IPS-11a (cell line): ENCODE data around the gene NEBL.

ENCODE experiments used
- H3K4me3 ChIP-seq: one replicate; pipeline ENCODE4 v1.5.1; 2013; ENCODE audit warnings: low read depth, low read length, control low read depth

NEBL gene

GRCh38 chr10:20870834-20871233 lies 26.3 kb downstream of the NEBL start:
- no peak overlapping the region for H3K4me3 ChIP-seq

GRCh38 chr10:20863008-20863407 lies 34.1 kb downstream of the NEBL start:
- no peak overlapping the region for H3K4me3 ChIP-seq

GRCh38 chr10:20858292-20859124 lies 38.6 kb downstream of the NEBL start:
- H3K4me3 ChIP-seq: no peak overlapping the region

GRCh38 chr10:20856484-20856883 lies 40.6 kb downstream of the NEBL start:
- H3K4me3 ChIP-seq: no peak overlapping the region

GRCh38 chr10:20855398-20856038 lies 41.6 kb downstream of the NEBL start:
- H3K4me3 ChIP-seq: no peak overlapping the region

GRCh38 chr10:20853276-20853675 lies 43.8 kb downstream of the NEBL start:
- H3K4me3 ChIP-seq: no peak overlapping the region

GRCh38 chr10:20852303-20852702 lies 44.8 kb downstream of the NEBL start:
- no peak overlapping the region for H3K4me3 ChIP-seq

- no peak overlapping the region for H3K4me3 ChIP-seq
Observed at GRCh38 chr10:20847512-20847911, 49.6 kb downstream of the NEBL start.

- H3K4me3 ChIP-seq: no peak overlapping the region
Observed at GRCh38 chr10:20846263-20846662, 50.8 kb downstream of the NEBL start.

- no peak overlapping the region for H3K4me3 ChIP-seq
Observed at GRCh38 chr10:20841419-20841818, 55.7 kb downstream of the NEBL start.

- no peak overlapping the region for H3K4me3 ChIP-seq
Observed at GRCh38 chr10:20839910-20840309, 57.2 kb downstream of the NEBL start.

GRCh38 chr10:20839141-20839540 lies 58.0 kb downstream of the NEBL start:
- no peak overlapping the region for H3K4me3 ChIP-seq

- no peak overlapping the region for H3K4me3 ChIP-seq
Observed at GRCh38 chr10:20836401-20836800, 60.7 kb downstream of the NEBL start.

GRCh38 chr10:20835335-20835734 lies 61.8 kb downstream of the NEBL start:
- H3K4me3 ChIP-seq: no peak overlapping the region

GRCh38 chr10:20834825-20835224 lies 62.3 kb downstream of the NEBL start:
- H3K4me3 ChIP-seq: no peak overlapping the region

- no peak overlapping the region for H3K4me3 ChIP-seq
Observed at GRCh38 chr10:20822825-20823224, 74.3 kb downstream of the NEBL start.

GRCh38 chr10:20817646-20818045 lies 79.5 kb downstream of the NEBL start:
- no peak overlapping the region for H3K4me3 ChIP-seq

- H3K4me3 ChIP-seq: no peak overlapping the region
Observed at GRCh38 chr10:20817116-20817515, 80.0 kb downstream of the NEBL start.

- H3K4me3 ChIP-seq: no peak overlapping the region
Observed at GRCh38 chr10:20814116-20814515, 83.0 kb downstream of the NEBL start.

- H3K4me3 ChIP-seq: no peak overlapping the region
Observed at GRCh38 chr10:20811131-20811530, 86.0 kb downstream of the NEBL start.

- H3K4me3 ChIP-seq: no peak overlapping the region
Observed at GRCh38 chr10:20809631-20810030, 87.5 kb downstream of the NEBL start.

GRCh38 chr10:20806487-20806886 lies 90.6 kb downstream of the NEBL start:
- no peak overlapping the region for H3K4me3 ChIP-seq
